GM18526 (cell line): ENCODE data around the gene MOB3B.

Experiments
- POLR2A ChIP-seq: IDR thresholded peaks from 3 replicates; pipeline ENCODE4 v1.6.1; 2011; ENCODE audit not compliant: insufficient read length; ENCODE audit errors: extremely low read depth

MOB3B gene

GRCh38 chr9:27533311-27533710, 3.7 kb upstream of the MOB3B start:
- TF ChIP-seq POLR2A, result no peak

- no peak for TF ChIP-seq POLR2A
These were observed 2.4 kb upstream of the MOB3B start for GRCh38 chr9:27532046-27532445.

- no peak for TF ChIP-seq POLR2A
These were observed 1.5 kb upstream of the MOB3B start for GRCh38 chr9:27530915-27531755.

GRCh38 chr9:27528886-27529315, 713 bp downstream of the MOB3B start:
- no peak for TF ChIP-seq POLR2A

GRCh38 chr9:27528076-27528885, 1.3 kb downstream of the MOB3B start:
- no peak for TF ChIP-seq POLR2A

GRCh38 chr9:27527702-27528075, 1.9 kb downstream of the MOB3B start:
- TF ChIP-seq POLR2A, result no peak

- no peak for TF ChIP-seq POLR2A
These were observed 5.4 kb downstream of the MOB3B start, which contains the start of gene IFNK for GRCh38 chr9:27524236-27524635. Gene IFNK (plus strand): TSS chr9:27524290. CDS start chr9:27524337, 47 bp downstream.

- no peak for TF ChIP-seq POLR2A
These were observed 6.5 kb downstream of the MOB3B start for GRCh38 chr9:27523141-27523540.

- TF ChIP-seq POLR2A, result no peak
These were observed 8.6 kb downstream of the MOB3B start for GRCh38 chr9:27520986-27521385.

- no peak for TF ChIP-seq POLR2A
These were observed 9.8 kb downstream of the MOB3B start for GRCh38 chr9:27519466-27520465.

GRCh38 chr9:27518809-27519208, 10.8 kb downstream of the MOB3B start:
- TF ChIP-seq POLR2A, result no peak

GRCh38 chr9:27518006-27518405, 11.6 kb downstream of the MOB3B start:
- TF ChIP-seq POLR2A, result no peak

GRCh38 chr9:27514551-27514950, 15.1 kb downstream of the MOB3B start:
- no peak for TF ChIP-seq POLR2A

- no peak for TF ChIP-seq POLR2A
These were observed 17.8 kb downstream of the MOB3B start for GRCh38 chr9:27511771-27512170.

GRCh38 chr9:27510780-27511179, 18.8 kb downstream of the MOB3B start:
- TF ChIP-seq POLR2A, result no peak
